Naive thymus-derived CD8-positive, alpha-beta T cell (primary cell): ENCODE results near the gene SDHAF1. TPM values are rescaled to one million over a fixed set of nuclear protein-coding genes. Genes with fewer than 3 reads are reported as not detected.

Source experiments
- ATAC-seq, 2 donors: fragments of 150-1000 bp; cut with Tn5 transposase in 1 of 2; sonication (Bioruptor Pico), chemical (Tn5 transposase) in 1 of 2; 1 replicate in 1 of 2; 2 replicates in 1 of 2; pipeline ENCODE4 v1.10.0; 2021; ENCODE audit warnings: mild to moderate bottlenecking in 2 of 2, moderate library complexity in 2 of 2
- POLR2A ChIA-PET: fragments of 350-600 bp; sonication (Branson Sonifier 250); formaldehyde crosslinking; loops from one replicate; lab custom pipeline; 2021; ENCODE audit warnings: antibody characterized with exemption; lab: Charles Lee
- DNase-seq, 10 donors: peaks; one replicate each; pipeline versions ENCODE4 v3.0.0 to v3.0.0-alpha.2; 2020 to 2022
- H3K27ac Mint-ChIP-seq, 10 donors: one replicate each; pipeline ENCODE4 v1.8.0; 2020 to 2022; ENCODE audit warnings: mild to moderate bottlenecking in 10 of 10, mixed read lengths in 10 of 10, moderate library complexity in 4 of 10, inconsistent platforms in 1 of 10
- H3K27me3 Mint-ChIP-seq, 5 donors: one replicate each; pipeline ENCODE4 v1.8.0; 2021 to 2022; ENCODE audit warnings: mixed read lengths in 5 of 5
- H3K36me3 Mint-ChIP-seq, 3 donors: one replicate each; pipeline ENCODE4 v1.8.0; 2020 to 2022; ENCODE audit warnings: mixed read lengths in 3 of 3, mild to moderate bottlenecking in 2 of 3, inconsistent platforms in 1 of 3
- H3K4me1 Mint-ChIP-seq, 4 donors: one replicate each; pipeline ENCODE4 v1.8.0; 2021 to 2022; ENCODE audit warnings: mixed read lengths in 4 of 4
- H3K4me3 Mint-ChIP-seq, 10 donors: one replicate each; pipeline ENCODE4 v1.8.0; 2020 to 2022; ENCODE audit warnings: mild to moderate bottlenecking in 10 of 10, mixed read lengths in 10 of 10, moderate library complexity in 6 of 10, inconsistent platforms in 1 of 10
- H3K9me3 Mint-ChIP-seq, 9 donors: one replicate each; pipeline ENCODE4 v1.8.0; 2020 to 2022; ENCODE audit warnings: mixed read lengths in 9 of 9, mild to moderate bottlenecking in 3 of 9, inconsistent platforms in 1 of 9, moderate library complexity in 1 of 9
- polyA plus RNA-seq, 3 donors: library from polyadenylated mRNA; unstranded; fragments of 300-500 nt; fragmentation: Illumina TruSeq; gene quantifications; one replicate each; pipeline ENCODE4 v1.2.3, GENCODE V29; 2021
- total RNA-seq, 8 experiments: library from RNA in 2 of 8; stranded (reverse) in 2 of 8; gene quantifications; one replicate each; pipeline ENCODE4 v1.2.3 and lab custom pipeline; 2021 to 2026

Gene SDHAF1
- total and polyA plus RNA-seq, 5 experiments from 2014 or later = 19.4 to 50.9 (median 31.9) TPM

DNA sequence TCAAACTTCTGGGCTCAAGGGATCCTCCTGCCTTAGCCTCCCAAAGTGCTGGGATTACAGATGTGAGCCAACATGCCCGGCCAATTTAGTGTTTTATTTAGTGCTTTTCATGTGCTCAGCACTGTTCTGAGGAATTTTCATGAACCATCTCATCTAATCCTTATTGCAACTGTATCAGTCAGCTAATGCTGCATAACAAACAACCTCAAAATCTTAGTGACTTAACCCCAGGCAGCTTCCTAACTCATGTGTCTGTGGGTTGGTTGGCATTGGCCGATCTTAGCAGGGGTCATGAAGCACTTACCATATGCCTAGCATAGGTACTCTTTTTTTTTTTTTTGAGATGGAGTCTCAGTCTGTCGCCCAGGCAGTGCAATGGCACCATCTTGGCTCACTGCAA is 6.2 kb upstream of the SDHAF1 start:
- ATAC-seq = no peak
- no peak overlapping the region for H3K27ac Mint-ChIP-seq
- no peak for DNase-seq
- H3K4me1 Mint-ChIP-seq = peaks cover 5 to 7% (median 7%) of the 10 kb centered on the region in 4 donors
- H3K27me3 Mint-ChIP-seq = peaks cover 19 to 50% (median 34%) of the 10 kb centered on the region in 5 donors
- POLR2A ChIA-PET = no interaction called here
- peaks cover 0 to 2% (median 0%) of the 10 kb centered on the region in 3 donors for H3K36me3 Mint-ChIP-seq
- H3K4me3 Mint-ChIP-seq = peak overlapping the region in 1 of 10 donors; percentile 3
- H3K9me3 Mint-ChIP-seq = peaks cover 0 to 2% (median 0%) of the 10 kb centered on the region in 9 donors

DNA sequence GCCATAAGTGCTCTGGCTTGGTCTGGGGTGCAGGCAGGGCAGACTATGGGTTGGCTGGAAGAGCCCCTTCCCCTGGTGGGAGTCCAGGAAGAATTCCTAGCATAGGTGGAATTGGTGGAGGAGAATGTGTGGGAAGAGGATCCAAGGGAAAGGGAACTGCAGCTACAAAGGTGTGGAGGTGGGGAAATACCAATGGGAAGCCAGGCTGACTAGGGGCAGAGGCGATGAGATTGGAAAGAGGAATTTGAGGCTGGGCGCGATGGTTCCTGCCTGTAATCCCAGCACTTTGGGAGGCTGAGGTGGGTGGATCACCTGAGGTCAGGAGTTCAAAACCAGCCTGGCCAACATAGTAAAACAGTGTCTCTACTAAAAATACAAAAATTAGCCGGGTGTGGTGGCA is 4.8 kb upstream of the SDHAF1 start:
- Mint-ChIP-seq H3K4me3 (no peak overlapping the region), H3K27ac (no peak overlapping the region), H3K9me3 (peaks cover 0 to 2% (median 0%) of the 10 kb centered on the region in 9 donors), H3K27me3 (peaks cover 11 to 37% (median 21%) of the 10 kb centered on the region in 5 donors), H3K36me3 (no peaks in the 10 kb centered on the region), H3K4me1 (peaks cover 8 to 17% (median 14%) of the 10 kb centered on the region in 4 donors)
- ATAC-seq (no peak), DNase-seq (no peak)
- POLR2A ChIA-PET = interaction anchor here (0.8 kb wide), 1 partner anchor 32 kb away, joined by 4 read pairs; no protein-coding TSS in a partner anchor

DNA sequence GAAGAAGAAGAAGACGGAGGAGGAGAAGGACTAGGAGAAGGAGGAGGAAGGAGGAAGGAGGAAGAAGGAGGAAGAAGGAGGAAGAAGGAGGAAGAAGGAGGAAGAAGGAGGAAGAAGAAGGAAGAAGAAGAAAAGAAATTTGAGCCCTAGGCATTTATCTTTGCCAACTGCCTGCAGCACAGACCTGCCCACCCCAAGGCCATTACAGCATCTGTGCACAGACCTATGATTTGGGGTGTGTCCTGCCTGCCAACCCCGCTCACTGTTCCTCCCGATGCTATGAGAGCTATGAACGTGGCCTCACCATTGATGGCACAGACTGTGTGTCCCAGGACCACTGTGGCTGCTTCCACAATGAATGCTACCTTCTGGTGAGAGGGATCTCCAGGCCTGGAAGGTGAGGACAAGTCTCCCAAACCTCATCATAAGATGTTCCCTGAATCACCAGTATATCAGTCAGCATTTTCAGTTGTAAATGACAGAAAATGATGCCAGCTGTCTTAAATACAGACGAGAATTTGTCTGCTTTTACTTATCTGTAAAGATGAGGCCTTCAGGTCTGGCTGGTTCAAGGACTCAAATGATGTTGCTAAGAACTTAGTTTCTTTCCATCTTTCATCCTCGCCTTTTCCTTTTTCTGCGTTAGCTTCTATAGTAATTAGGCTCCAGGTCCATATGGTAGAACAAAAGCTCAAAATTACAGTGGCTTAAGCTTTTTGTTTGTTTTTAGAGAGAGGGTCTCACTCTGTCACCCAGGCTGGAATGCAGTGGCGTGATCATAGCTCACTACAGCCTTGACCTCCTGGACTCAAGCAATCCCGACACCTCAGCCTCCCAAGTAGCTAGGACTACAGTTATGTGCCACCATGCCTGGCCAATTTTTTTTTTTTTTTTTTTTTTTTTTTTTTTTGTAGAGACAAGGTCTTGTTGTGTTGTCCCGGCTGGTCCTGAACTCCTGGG is 3.9 kb upstream of the SDHAF1 start:
- Mint-ChIP-seq H3K27me3 (peaks cover 2 to 28% (median 13%) of the 10 kb centered on the region in 5 donors), H3K27ac (peak overlapping the region in 1 of 10 donors; percentile 41), H3K4me3 (no peak overlapping the region), H3K4me1 (peaks cover 10 to 24% (median 20%) of the 10 kb centered on the region in 4 donors), H3K36me3 (peaks cover 0 to 2% (median 0%) of the 10 kb centered on the region in 3 donors), H3K9me3 (no peaks in the 10 kb centered on the region)
- DNase-seq (no peak), ATAC-seq (no peak)
- POLR2A ChIA-PET = interaction anchor here (0.6 to 1.2 kb wide), 2 partner anchors 17 to 179 kb away, joined by 3 to 7 read pairs; partner anchors contain the start of gene SYNE4

DNA sequence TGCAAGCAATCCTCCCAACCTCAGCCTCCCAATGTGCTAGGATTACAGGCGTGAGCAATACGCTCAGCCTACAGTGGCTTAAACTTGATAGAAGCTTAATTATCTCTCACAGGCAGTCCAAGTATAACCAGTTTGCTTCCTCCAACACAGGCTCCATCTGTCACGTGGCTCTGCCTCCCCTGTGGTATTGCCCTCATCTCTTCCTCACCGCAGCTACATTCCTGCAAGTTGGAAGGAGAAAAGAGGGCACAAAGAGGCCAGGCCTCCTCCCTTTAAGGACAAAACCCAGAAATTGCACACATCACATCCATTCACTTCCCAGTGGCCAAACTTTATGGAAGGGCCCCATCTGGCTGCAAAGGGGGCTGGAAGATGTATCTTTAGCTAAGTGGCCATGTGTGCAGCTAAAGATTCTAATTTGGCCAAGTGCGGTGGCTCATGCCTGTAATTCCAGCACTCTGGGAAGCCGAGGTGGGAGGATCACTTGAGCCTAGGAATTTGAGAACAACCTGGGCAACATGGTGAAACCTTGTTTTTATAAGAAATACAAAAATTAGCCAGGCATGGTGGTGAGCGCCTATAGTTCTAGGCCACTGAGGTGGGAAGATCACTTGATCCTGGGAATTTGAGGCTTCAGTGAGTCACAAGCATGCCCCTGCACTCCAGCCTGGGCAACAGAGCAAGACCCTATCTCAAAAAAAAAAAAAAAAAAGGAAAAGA is 3.1 kb upstream of the SDHAF1 start:
- Mint-ChIP-seq H3K36me3 (peaks cover 0 to 6% (median 0%) of the 10 kb centered on the region in 3 donors), H3K4me3 (peak overlapping the region in 2 of 10 donors; percentile 33 to 75), H3K27me3 (peaks cover under 1 to 19% (median 5%) of the 10 kb centered on the region in 5 donors), H3K27ac (peak overlapping the region in 1 of 10 donors; percentile 27), H3K4me1 (peaks cover 17 to 26% (median 23%) of the 10 kb centered on the region in 4 donors), H3K9me3 (no peaks in the 10 kb centered on the region)
- ATAC-seq (no peak), DNase-seq (no peak)
- POLR2A ChIA-PET = interaction anchor here (0.6 to 1.2 kb wide), 2 partner anchors 16 to 178 kb away, joined by 3 to 7 read pairs; partner anchors contain the start of gene SYNE4

DNA sequence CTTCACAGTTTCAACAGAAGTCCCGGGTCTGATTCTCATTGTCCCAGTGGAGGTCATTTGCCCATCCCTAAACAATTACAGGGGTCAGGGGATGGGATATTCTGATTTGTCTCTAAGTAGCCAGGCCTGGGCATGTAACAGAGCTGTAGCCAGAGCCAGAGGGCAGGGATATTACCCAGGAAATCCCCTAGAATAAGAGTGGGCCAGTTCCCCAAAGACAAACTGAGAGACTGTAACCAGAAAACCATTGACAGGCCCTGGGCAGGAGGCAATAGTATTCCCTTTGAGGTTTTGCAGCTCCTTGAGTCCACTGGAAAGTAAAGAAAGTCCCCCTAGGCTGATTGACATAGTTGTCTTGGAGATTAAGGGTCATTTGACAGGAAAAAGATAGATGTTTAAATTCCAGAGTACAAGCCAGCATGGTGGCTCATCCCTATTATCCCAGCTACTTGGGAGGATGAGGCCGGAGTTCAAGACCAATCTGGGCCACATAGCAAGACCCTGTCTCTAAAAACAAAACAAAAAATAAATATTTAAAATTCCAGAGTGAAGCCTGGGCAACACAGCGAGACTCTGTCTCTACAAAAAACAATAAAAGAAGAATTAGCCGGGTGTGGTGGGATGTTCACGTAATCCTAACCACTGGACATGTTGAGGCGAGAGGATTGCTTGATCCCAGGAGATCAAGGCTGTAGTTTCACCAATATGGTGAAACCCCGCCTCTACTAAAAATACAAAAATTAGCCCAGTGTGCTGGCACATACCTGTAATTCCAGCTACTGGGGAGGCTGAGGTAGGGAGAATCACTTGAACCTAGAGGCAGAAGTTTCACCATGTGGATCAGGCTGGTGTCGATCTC is 1.9 kb upstream of the SDHAF1 start:
- no peak for DNase-seq
- H3K4me1 Mint-ChIP-seq = peaks cover 20 to 35% (median 31%) of the 10 kb centered on the region in 4 donors
- peaks cover 0 to 12% (median 1%) of the 10 kb centered on the region in 5 donors for H3K27me3 Mint-ChIP-seq
- ATAC-seq = no peak
- H3K9me3 Mint-ChIP-seq = no peaks in the 10 kb centered on the region
- POLR2A ChIA-PET = interaction anchor here (1.2 to 5.1 kb wide), 4 partner anchors 15 to 44 kb away, joined by 3 to 30 read pairs (median 8); partner anchors contain the start of gene SYNE4
- H3K4me3 Mint-ChIP-seq = peak overlapping the region in 4 of 10 donors; percentile 4 to 51 (median 40)
- H3K27ac Mint-ChIP-seq = peak overlapping the region in 3 of 10 donors; percentile 35 to 62 (median 47)
- H3K36me3 Mint-ChIP-seq = peaks cover 0 to 14% (median 0%) of the 10 kb centered on the region in 3 donors

DNA sequence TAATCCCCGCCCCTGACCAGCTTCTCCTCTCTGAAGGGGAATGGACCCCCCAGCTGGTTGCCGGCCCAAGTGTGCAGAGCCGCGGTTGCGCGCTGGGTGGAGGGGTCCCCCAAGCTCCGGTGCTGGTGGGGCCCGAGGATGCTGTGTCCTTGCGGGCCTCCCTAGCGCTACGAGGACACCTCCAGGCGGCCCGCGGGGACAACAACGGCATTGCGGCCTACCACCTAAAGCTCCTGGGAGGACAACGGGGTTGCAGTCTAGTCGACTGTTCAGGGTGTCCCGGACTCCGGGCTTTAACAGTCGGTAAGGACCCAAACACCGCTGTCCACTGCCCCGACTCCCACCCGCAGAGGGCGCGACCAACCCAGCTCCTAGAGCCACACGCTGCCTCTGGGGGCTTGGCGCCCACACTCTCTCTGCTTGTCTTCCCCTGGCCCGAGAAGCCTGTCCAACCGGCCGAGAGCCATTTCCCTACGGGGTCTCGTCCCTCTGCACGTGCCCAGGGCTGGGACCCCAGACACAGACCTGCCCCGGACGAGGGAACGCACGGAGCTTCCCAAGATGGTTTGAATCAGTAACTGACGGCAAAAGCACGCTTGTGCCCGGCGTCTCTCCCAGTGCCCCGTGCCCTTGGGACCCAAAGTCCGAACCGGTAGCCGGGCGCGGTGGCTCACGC is 927 bp upstream of the SDHAF1 start:
- POLR2A ChIA-PET = interaction anchor here (0.5 to 5.1 kb wide), 10 partner anchors 14 to 427 kb away, joined by 3 to 30 read pairs (median 5); partner anchors contain the start of genes ALKBH6, POLR2I, SYNE4 and TBCB
- ATAC-seq (no peak), DNase-seq (peak in 1 of 10 donors; percentile 22)
- H3K27me3 Mint-ChIP-seq = peaks cover 0 to 3% (median 0%) of the 10 kb centered on the region in 5 donors
- no peaks in the 10 kb centered on the region for H3K9me3 Mint-ChIP-seq
- peaks cover 20 to 38% (median 35%) of the 10 kb centered on the region in 4 donors for H3K4me1 Mint-ChIP-seq
- peak overlapping the region in 9 of 10 donors; percentile 44 to 96 (median 85) for H3K27ac Mint-ChIP-seq
- H3K36me3 Mint-ChIP-seq = peaks cover 0 to 18% (median 0%) of the 10 kb centered on the region in 3 donors
- H3K4me3 Mint-ChIP-seq = peak overlapping the region; percentile 66 to 96 (median 79)

DNA sequence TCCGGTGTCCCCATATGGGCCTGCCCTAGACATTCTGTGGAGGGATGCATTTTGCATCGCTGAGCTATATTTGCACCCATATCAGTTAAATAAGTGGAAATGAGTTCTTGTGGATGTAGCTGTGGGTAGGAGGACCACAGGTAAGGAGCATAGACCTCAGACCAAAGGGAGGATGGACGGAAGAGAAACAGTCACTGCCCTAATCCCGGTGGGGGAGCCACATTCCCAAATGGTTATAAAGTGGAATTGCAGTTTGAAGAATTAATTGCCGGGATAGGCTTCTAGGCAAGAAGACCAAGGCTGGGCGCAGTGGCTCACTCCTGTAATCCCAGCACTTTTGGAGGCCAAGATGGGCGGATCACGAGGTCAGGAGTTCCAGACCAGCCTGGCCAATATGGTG is 1.8 kb downstream of the SDHAF1 start:
- Mint-ChIP-seq H3K4me1 (peaks cover 22 to 50% (median 44%) of the 10 kb centered on the region in 4 donors), H3K4me3 (peak overlapping the region in 9 of 10 donors; percentile 84 to 96 (median 87)), H3K36me3 (peaks cover 0 to 28% (median 0%) of the 10 kb centered on the region in 3 donors), H3K27me3 (no peaks in the 10 kb centered on the region), H3K9me3 (no peaks in the 10 kb centered on the region), H3K27ac (peak overlapping the region; percentile 8 to 89 (median 80))
- DNase-seq (no peak), ATAC-seq (no peak)
- POLR2A ChIA-PET = interaction anchor here (1.0 to 5.1 kb wide), 4 partner anchors 17 to 118 kb away, joined by 4 to 30 read pairs (median 5); partner anchors contain the start of genes ALKBH6, POLR2I, TBCB and THAP8

DNA sequence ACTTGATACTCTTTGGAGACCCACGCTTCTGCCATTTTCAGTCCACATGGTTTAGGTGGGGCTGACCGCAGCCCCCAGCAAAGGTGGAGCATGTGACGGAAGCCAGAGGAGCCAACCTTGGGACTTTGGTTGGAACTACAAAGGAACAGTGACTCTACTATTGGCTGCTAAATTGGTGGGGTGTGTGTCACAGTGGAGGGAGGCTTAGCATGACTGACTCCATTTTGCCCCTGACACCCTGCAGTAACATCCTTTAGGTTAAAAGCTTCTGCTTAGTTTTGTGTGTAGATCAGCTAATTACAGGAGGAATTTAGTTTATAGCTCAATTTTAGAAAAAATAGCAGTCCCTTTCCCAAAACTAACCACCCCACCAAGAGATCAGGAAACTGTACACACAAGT is 6.6 kb downstream of the SDHAF1 start:
- peaks cover 0 to 27% (median 0%) of the 10 kb centered on the region in 3 donors for H3K36me3 Mint-ChIP-seq
- no peaks in the 10 kb centered on the region for H3K9me3 Mint-ChIP-seq
- no peak overlapping the region for H3K4me3 Mint-ChIP-seq
- peaks cover 12 to 34% (median 24%) of the 10 kb centered on the region in 4 donors for H3K4me1 Mint-ChIP-seq
- H3K27ac Mint-ChIP-seq = no peak overlapping the region
- H3K27me3 Mint-ChIP-seq = no peaks in the 10 kb centered on the region
- DNase-seq = no peak
- POLR2A ChIA-PET = interaction anchor here (0.7 kb wide), 1 partner anchor 213 kb away, joined by 3 read pairs; the partner anchor contains the start of gene ZNF565
- ATAC-seq = no peak

DNA sequence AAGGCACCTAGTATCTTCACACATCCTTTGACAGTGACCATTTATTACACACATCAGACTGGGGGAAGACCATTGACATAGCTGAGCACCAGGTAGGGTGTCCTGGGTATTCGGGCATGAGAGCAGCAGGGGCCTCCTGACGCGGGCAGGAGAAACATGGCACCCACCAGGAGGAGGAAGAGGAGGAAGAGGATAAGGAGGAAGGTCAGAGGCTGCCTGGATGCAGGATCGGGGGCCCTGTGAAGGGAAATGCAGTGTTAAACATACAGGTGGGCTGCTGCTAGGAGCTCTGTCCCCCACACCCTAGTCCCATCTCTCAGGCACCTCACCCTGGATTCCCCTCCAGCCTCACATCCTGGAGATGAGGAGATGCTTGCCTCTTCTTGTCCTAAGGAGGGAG is 8.3 kb downstream of the SDHAF1 start:
- peak overlapping the region in 2 of 10 donors; percentile 9 to 59 for H3K27ac Mint-ChIP-seq
- POLR2A ChIA-PET = interaction anchor here (1.2 kb wide), 1 partner anchor 11 kb away, joined by 4 read pairs; the partner anchor contains the start of gene ALKBH6

DNA sequence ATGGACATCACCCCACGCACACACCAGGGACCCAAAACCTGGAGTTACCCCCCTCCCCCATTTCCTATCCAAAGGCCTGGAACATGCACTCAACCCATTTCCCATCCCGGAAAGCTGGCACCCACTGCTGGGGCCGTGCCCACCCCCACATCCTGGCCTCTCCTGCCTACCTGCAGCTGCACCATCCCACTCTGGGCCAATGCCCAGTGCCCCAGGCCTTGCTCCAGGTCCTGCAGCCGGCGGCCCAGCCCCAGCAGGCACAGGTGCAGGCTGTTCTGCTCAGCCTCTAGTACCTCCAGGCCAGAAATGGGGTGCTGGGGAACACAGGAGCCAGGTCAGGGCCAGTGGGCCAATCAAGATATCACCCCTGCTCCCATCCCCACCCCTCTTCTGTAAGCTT is 12.0 kb downstream of the SDHAF1 start:
- Mint-ChIP-seq H3K27me3 (no peaks in the 10 kb centered on the region), H3K36me3 (peaks cover 0 to 2% (median 0%) of the 10 kb centered on the region in 3 donors), H3K27ac (no peak overlapping the region), H3K4me3 (no peak overlapping the region), H3K9me3 (no peaks in the 10 kb centered on the region), H3K4me1 (peaks cover 12 to 21% (median 15%) of the 10 kb centered on the region in 4 donors)
- POLR2A ChIA-PET = interaction anchor here (0.7 kb wide), 1 partner anchor 195 kb away, joined by 3 read pairs; no protein-coding TSS in a partner anchor
- ATAC-seq (no peak), DNase-seq (no peak)

More for the DNA sequence above, 8.3 kb downstream of the SDHAF1 start:
- H3K9me3 Mint-ChIP-seq = no peaks in the 10 kb centered on the region
- DNase-seq (no peak), ATAC-seq (no peak)
- peaks cover 5 to 21% (median 11%) of the 10 kb centered on the region in 4 donors for H3K4me1 Mint-ChIP-seq
- peaks cover 0 to 15% (median 0%) of the 10 kb centered on the region in 3 donors for H3K36me3 Mint-ChIP-seq
- no peak overlapping the region for H3K4me3 Mint-ChIP-seq
- no peaks in the 10 kb centered on the region for H3K27me3 Mint-ChIP-seq
